NCI-H510A (cell line): ENCODE results near the gene NUDT1.
"Not testable (repeated sequence)": the region's sequence is repeated elsewhere in the genome, so short reads cannot be mapped to it uniquely, and the experiment has no call there.

Experiments used
- DNase-seq: peaks from one replicate; lab custom pipeline; 2025; lab: John Stamatoyannopoulos, UW

NUDT1 gene

DNA sequence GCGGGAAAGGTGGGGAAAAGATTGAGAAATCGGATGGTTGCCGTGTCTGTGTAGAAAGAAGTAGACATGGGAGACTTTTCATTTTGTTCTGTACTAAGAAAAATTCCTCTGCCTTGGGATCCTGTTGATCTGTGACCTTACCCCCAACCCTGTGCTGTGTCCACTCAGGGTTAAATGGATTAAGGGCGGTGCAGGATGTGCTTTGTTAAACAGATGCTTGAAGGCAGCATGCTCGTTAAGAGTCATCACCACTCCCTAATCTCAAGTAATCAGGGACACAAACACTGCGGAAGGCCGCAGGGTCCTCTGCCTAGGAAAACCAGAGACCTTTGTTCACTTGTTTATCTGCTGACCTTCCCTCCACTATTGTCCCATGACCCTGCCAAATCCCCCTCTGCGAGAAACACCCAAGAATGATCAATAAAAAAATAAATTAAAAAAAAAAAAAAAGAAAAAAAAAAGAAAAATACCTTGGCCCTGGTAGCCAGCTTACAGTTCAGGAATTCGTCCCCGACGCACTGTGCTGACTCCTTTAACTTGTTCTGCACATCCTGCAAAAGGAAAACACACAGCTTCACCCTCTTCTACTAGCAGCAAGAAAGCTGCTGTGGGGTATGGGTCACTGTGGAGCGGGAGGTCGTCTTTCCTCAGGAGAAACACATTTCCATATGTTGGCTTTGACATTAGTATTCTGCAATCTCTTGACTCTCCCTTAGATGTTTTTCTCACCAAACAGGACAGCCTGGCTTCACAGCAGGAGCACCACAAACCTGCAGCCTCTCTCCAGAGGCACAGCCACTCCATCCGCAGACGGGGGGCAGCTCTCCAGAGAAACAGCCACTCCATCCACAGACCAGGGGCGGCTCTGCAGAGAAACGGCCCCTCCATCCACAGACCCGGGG lies 27.3 kb downstream of the NUDT1 start:
- DNase-seq = not testable (repeated sequence)

DNA sequence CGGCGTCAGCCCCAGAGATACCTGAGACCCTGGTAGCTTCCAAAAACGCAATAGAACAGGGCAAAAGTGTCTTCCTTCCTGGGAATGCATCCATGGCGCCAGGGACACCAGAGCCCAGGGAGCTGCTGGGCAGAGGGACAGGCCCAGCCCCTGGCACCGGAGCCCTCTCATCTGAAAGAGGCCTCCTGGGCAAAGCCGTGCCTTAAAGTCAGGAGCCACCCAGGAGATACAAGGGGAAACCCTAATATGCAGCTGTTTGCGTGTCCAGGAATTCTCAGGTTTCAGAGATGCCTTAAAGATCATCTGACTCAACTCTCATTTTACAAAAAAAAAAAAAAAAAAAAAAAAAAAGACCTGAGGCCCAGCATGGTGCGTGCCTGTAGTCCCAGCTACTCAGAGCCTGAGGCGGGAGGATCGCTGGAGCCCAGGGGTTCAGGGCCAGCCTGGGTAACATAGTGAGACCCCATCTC lies 28.0 kb downstream of the NUDT1 start:
- DNase-seq = no peak

DNA sequence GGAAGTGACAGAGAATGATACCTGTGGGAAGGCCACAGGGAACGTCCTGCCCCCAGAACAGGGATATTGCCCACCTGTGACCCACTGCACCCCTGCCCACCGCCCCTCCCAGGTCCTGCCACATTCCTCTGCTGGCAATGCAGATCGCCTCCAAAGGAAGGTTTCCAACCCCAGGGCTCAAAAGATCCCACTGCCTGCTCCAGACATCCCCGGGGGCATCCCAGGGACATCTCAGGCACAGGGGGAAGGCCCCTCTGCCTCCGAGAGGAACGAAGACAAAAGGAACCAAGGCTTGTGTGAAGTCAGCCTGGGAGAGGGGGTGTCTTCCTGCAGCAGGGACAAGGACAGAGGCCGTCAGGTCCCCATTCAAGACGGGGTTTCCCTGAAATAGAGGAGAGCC lies 28.5 kb downstream of the NUDT1 start:
- no peak for DNase-seq

DNA sequence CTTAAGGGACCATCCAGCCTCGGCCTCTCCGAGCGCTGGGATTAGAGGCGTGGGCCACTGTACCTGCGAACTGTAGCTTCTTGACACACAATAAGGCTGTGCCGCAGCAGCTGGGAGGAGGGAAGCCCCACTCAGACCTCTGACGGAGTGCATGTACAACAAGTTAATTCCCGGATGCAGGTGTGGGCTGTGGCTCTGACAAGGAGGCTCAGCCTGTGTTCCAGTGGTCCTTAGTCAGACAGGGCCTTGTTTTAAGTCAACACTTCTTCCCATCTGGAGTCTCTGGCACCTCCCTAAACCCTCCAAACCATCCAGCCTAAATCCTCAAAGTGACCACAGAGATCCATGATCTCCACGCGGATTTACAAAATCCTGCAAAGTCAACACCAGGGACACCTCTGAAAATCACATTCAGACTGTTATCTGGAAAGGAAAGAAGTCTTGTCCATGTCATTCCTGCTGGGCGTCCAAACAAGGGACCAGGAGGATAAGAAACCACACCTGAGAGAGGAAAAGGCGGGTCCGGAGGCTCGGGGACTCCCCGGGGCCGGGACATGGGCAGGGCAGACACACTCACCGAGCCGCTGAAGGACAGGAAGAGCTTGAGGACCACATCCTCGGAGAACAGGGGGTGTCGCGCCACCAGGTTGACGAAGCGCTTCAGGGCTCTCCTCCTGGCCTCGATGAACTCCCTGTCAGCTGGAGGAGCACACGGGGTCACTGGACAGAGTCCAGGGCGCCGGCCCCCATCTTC lies 29.4 kb downstream of the NUDT1 start:
- no peak for DNase-seq

DNA sequence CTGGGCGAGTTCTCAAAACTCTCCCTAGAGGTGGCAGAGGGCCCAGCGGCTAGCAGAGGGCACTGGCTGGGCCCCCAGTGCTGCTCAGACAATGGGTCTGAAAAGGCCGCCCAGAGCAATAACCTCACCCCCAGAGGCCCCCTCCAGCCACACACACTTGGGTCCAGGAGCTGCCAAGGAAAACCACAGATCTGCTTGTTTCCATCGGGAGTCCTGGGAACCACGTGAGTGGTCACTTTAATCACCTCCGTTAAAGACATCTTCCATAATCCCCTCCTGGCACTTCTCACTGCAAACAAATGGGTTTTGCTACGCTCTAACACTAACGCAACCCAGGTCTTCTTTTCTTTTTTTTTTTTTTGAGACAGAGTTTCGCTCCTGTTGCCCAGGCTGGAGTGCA lies 30.0 kb downstream of the NUDT1 start:
- DNase-seq = no peak

DNA sequence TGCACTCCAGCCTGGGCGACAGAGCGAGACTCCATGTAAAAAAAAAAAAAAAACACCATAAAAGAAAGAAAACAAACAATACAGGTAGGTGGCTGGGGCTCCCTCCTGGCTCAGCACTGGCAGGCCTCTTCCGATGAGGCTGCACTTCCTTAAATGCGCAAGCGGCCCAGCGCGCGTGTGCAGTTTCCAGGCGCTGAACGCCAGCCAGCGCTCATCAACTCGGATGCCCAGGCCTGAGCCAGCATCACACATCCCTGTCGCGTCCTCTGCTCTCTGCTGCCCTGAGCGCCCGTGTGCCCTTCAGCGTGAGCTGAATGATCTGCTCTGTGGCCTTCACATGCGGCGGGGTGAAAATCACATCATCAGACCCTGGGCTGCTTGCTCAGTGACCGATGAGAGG lies 31.8 kb downstream of the NUDT1 start:
- no peak for DNase-seq

DNA sequence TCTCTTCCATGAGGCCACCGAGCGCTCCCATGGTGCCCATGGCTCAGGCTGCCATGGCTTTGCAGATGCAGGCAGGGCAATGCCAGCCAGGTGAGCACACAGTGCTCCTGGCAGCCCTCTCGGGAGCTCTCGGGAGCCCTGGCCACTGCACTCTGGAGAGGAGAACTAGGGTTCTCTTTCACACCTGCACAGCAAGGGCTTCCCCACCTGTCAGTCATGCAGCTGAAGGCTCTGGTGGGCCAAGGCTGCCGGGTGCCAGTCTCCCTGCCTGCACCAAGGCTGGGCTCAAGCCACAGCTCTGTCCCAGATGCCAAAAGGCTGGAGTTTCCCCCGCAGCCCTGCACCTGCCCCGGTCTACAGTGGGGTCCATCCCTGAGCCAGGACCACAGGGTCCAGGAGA lies 32.6 kb downstream of the NUDT1 start:
- no peak for DNase-seq

DNA sequence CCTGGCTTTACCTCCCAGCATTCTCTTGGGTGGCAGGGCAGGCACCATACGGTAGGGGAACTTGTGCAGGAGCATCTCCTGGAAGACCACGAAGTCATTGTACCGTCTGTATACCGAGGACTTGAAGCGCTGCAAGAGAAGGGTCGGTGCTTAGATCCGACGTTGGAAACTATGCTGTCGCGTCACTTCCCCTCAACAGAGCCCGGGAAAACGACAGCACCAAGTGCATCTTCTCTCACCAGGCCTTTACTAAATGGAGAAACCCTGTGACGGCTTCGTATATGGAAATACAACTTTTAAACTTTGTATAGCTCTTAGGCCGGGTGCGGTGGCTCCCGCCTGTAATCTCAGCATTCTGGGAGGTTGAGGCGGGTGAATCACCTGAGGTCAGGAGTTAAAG lies 33.1 kb downstream of the NUDT1 start:
- DNase-seq = no peak

DNA sequence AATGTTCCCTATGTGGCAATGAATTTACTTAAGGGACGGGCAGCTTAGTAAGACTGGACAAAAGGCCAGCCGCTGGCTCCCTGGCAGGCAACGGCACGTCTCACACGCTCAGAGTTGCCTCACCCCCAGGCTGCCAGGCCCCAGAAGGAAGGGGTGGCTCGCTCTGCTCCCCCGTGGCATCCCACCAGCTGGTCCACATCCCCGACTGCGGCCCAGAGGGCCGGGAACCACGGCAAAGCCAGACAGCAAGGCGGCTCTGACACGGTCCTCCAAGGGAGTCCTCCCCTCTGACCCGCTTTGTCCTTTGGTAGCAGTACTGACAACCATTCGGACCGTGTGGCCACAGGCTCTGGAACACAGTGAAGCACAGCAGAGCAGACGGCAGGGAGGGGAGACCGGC lies 34.1 kb downstream of the NUDT1 start:
- no peak for DNase-seq

DNA sequence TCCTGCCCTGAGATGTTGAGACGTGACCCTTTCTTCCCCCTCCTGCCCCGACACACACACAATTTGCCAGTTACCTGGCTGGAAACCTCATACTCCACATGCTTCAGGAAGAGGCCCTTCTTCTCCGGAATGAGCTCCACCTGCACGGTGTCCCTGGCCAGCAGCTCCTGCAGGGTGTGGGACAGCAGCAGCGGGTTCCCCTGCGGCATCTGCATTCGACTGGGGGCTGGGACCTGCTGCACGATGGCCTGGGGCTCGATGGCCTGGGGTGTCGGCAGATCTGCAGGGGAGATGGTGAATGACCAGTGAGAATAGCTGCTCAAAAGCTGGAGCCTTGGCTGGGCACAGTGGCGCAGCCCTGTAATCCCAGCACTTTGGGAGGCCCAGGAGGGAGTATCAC lies 36.0 kb downstream of the NUDT1 start:
- no peak for DNase-seq

DNA sequence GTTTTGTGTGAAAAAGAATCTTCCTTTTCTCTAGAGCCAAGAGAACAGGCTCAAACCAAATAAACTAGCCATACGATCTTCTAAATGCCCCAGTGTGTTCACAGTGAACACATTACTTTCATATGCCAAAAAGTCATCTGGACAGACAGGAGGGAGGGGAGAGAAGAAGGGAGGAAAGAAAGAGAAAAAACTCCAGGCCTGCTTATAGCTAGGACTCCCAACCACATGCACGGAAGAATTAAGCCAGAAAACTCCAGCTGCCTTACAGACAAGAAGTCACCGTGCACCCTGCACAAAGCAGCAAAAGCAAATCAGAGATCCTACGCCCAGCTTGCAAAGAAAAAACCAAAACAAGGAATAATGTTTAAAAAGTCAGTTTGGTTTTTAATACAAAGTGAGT lies 37.9 kb downstream of the NUDT1 start:
- no peak for DNase-seq

DNA sequence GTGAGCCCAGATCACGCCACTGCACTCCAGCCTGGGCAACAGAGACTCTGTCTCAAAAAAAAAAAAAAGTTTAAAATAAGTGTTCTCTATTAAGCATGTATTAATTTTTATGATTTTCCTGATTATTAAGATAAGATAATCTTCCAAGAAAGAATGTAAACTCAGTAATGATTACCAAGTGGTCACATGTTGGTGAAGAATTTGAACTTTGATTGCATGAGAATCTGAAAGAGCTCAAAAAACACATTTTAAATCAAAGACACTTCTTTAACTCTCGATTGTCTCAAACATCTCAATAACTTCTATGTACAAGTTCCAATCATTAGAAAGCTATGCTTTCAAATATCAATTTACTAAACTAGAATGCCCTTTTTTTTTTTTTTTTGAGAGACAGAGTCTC lies 38.4 kb downstream of the NUDT1 start:
- DNase-seq = no peak

DNA sequence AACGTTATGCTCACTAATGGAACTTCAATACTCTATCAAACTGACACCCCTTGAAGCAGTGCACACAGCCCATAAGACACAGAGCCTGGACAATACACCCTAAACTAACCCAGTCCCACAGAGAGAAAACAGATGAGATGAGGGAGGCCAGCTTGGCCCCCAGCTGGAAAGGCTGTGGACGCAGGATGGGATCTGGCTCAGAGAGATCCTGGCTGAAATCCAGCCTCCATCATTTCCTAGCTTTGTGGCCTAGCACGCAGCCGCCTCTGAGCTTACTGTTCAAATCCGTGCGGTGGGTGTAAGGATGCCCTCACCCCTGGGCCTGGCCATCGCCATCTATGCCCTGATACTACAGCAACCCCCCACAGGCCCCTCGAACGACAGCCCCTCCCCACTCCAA lies 39.5 kb downstream of the NUDT1 start:
- DNase-seq = no peak

DNA sequence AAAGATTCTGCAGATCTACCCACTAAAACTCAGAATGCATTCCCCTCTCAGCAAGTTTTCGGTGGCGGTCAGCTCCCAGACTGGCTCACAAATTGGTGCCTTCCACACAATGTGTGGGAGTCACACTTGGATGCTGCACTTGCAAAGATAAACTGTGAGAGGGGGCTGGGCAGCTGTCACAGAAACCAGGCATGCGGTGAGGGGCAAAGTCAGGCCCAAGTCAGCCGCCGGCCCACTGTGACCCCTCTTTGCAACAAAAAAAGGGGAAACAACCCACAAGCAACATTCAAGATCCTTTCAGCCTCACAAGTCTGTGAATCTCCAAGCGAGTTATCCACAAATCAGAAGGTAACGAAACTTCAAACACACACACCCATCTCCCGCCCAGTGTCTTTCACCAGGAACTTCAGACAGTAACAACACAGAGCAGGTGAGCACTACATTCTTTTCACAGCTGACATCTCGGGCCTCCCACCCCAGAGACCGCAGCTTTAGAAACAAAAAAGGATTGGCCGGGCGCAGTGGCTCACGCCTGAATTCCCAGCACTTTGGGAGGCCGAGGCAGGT lies 40.2 kb downstream of the NUDT1 start:
- DNase-seq = no peak

DNA sequence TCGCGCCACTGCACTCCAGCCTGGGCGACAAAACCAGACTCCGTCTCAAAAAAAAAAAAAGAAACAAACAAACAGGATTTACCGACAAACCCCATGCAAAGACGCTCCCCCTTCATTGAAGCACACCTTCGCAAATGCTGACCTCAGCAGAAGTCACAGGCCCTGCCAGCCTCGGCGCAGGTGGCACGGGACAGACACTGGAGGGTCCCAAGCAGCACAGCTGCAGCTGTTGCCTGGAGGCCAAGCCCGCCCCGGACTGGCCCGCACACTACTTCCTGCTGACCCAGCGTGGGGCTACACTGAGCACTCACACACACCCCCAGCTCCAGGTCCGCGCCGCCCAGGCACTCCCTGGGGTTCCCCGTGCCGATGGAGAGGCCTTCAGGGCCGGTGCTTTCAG lies 41.0 kb downstream of the NUDT1 start:
- DNase-seq = no peak

DNA sequence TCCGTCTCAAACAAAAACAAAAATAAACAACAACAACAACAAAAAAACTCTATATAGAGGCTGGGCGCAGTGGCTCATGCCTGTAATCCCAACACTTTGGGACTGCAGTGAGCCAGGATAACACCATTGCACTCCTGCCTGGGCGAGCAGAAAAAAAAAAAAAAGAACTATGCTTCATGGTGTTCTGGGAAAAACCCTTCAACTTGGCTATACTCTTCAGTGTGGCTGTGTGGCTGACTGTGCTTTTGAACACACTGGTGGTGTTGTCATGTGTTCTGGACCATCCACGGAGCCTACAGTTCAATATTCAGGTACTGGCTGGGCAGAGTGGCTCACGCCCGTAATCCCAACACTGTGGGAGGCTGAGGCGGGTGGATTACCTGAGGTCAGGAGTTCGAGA lies 45.7 kb downstream of the NUDT1 start:
- DNase-seq = no peak

DNA sequence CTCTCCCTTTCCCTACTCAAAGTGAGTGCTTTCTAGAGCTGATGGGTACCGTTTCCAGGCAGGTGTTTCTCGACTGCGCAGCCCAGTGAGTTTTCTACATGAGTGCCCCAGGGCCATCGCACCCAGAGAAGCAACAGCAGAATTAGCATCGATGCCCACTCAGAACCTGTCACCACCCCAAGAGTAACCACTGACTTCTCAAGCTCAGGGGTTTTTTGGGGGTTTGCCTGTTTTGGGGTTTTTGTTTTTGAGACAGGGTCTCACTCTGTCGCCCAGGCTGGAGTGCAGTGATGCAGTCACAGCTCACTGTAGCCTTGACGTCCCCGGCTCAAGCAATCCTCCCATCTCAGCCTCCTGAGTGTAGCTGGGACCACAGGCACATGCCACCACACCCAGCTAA lies 46.5 kb downstream of the NUDT1 start:
- DNase-seq = no peak

DNA sequence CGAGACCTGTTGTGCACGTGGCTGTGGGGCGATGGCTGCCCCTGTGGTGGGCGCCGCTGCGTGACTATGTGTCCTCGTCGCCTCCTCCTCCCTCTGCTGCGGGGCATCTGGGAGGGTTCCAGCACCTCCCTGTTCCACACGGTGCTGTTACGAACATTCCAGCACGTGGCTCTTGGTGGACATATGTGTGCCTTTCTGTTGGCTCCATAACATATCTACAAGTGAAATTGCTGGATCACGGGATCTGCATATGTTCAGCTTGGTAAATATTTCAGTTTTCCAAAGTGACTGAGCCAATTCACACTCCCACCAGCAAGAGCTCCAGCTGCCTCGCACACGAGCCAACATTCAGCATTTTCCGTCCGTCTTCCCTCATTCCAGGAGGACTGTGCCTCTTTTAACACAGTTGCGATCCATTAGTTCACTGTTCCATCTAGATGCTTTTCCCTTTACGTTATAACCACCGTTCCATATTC lies 47.1 kb downstream of the NUDT1 start:
- no peak for DNase-seq

DNA sequence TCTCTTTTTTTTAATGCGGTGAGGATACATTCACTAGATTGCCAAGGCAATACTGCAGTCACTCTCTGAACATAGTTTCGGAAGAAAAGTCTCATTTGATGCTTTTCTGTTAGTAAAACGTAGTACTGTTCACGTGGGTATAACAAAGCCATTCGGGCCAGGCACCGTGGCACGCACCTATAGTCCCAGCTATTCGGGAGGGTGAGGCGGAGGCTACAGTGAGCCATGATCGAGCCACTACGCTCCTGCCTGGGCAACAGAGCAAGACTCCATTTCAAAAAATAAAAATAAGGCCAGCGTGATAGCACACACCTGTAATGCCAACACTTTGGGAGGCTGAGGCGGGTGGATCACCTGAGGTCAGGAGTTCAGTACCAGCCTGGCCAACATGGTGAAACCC lies 47.6 kb downstream of the NUDT1 start:
- DNase-seq = no peak

DNA sequence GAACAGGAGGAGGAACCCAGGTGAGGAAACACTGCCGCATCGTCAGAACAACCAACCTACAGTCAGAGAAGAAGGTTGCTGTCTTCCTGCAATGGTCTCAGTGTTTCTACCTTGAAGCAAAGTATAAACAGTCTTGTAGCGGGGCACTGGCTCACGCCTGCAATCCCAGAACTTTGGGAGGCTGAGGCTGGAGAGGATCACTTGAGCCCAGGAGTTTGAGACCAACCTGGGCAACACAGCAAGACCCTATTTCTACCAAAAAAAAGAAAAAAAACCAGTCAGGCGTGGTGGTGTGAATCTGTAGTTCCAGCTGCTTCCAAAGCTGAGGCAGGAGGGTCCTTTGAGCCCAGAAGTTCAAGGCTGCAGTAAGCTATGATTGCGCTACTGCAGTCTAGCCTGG lies 48.9 kb downstream of the NUDT1 start:
- DNase-seq = no peak

DNA sequence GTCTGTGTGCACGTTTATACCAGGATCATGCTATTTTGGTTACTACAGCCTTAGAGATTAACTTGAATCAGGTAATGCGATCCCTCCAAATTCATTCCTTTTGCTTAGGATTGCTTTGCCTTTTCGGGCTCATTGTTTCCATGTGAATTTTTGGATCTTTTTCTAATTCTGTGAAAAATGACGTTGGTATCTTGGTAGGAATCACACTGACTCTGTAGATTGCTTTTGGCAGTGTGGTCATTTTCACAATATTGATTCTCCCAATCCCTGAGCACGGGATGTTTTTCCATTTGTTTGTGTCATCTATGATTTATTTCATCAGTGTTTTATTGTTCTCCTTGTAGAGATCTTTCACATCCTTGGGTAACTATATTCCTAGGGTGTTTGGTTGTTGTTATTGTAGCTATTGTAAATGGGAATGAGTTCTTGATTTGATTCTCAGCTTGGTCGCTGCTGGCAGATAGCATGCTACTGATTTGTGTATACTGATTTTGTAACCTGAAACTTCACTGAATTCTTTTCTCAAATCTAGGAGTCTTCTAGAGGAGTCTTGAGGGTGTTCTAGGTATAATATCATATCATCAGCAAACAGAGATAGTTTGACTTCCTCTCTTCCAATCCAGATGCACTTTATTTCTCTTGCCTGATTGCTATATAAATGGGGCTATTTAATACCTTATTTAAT lies 54.1 kb downstream of the NUDT1 start:
- no peak for DNase-seq

DNA sequence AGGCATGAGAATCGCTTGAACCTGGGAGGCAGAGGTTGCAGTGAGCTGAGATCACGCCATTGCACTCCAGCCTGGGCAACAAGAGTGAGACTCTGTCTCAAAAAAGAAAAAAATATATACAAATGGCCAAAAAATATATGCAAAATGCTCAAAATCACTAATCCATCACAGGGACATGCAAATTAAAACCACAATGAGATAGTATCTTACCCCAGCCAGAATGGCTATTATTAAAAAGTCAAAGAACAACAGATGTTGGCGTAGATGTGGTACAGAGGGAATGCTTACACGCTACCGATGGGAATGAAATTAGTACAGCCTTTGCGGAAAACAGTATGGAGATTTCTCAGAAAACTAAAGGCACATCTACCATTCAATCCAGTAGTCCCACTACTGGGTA lies 54.8 kb downstream of the NUDT1 start:
- DNase-seq = no peak
